Measurements from ENCODE around the gene TDRD1.
A peak's percentile ranks its signal among the peaks of the same experiment; 100 is the strongest.

Gene TDRD1

DNA sequence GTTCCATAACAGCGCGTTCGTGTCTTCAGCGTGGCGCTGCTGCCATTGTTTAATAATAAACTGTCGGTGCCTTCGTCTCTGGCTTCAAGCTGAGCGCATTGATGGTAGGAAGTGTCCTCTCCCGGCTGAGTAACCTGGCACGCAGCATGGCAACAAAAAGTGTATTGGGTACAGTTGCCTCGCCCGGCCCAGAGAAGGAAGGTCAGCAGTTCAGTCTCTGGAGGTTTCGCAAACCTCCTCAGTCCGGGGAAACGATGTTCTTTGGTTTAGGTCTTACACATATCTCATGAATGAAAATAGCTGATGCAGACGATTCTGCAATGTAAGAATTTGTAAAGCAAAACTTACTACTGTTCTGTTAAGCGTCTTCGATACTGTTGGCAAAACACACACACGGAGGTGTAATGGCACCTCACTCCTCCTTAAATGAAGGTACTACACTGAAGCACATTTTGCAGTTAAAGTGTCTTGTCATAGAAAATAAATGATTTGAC lies 4.4 kb upstream of the TDRD1 start:
- DNase-seq = peak; percentile 54

DNA sequence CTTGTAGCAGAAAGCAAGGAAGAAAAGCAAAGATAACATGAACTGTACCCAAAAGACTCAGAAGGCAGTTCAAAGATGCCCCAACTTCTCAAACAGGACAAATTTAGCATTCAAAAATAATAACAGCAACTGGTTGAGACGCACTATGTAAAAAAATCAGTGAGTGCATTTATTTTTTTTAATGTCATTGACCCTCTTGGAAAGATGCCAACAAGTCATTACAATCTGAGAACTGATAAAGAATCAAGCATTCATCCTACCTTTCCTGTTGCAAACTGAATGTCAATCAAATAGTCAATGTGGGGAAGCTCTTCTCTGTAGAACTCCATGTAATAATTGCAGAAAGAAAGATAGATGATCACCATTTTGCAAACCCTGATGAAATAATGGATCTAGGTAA lies 3.5 kb upstream of the TDRD1 start:
- no peak for DNase-seq

DNA sequence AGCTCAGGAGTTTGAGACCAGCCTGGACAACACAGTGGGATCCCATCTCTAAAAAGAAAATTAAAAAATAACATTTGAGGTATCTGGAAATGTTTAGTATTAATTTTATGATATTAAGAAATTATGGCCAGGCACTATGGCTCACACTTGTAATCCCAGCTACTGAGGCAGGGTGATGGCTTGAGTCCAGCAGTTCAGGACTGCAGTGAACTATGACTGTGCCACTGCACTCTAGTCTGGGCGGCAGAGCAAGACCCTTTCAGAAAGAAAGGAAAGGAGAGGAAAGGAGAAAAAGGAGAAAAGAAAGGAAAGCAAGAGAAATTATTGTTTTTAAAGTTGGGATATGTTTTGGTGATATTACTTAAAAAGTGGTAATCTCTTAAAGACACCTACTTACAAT lies 2.6 kb upstream of the TDRD1 start:
- DNase-seq = no peak

DNA sequence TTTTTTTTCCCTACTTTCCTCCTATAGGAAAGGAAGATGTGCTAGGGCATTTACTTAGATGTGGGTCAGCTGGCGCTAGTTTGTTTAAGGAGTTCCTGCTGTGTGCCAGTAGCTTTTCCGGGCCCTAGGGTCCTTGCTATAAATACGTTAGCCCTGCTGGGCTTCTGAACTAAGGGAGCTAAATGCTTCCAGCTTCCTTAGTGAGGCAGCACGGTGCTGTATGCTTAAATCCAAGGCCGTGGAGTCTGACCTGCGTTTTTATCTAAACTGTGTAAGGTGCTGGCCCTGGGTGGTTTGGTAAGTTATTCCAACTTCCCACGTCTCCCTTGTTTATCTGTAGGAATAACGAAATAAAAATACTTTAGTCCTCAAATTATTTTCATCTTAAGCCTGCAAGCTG lies 594 bp downstream of the TDRD1 start:
- DNase-seq = no peak

DNA sequence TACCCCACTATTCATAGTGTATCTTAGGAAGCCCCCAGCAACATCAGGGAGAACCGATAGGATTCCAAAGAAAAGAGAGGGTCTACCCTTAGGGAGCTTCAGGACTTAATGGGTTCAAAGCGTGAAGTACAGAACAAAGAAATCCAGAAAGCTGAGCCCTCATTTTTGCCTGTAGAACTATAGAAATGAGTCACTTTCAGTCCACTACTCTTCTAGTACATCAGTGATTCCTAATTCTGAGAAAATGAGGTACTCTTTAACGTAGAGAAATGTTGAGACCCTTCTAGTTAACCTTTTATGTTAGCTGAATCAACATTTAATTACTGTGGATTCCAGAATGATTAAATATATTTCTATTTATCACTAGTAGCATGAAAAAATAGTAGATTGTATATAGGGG lies 1.8 kb downstream of the TDRD1 start:
- DNase-seq = no peak

- no peak for DNase-seq
Measured at GRCh38 chr10:114181971-114182370, 2.8 kb downstream of the TDRD1 start.

DNA sequence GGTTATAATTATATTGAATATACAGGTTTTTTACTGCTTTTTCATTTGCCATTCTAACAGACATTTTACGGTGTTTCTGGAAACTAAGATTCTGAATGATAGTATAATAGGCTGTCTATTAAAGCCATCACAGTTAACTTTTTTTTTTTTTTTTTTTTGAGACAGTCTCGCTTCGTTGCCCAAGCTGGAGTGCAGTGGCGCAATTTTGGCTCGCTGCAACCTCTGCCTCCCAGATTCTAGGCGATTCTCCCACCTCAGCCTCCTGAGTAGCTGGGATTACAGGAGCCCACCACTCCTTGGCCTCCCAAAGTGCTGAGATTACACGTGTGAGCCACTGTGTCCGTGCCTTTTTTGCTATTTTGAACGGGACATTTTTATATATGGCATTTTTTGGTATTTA lies 4.4 kb downstream of the TDRD1 start:
- DNase-seq = no peak

DNA sequence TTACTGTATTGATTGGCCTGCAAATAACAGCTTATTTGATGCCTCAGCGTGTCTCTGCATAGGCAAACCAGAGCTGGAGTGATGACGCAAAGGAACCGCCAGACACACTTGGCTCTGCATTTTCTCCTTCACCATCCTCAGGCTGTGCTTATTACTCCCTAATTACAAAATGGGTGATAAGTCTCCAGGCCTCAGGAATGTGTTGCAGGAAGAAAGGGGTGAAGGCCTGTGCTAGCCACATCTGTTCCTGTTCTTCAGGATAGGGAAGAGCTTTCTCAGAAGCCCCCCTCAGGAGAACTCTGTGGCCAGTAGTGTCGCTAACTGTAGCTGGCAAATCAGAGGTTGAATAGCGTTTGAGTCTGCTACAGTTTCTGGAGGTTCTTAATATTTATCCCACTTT lies 5.1 kb downstream of the TDRD1 start:
- DNase-seq = no peak

DNA sequence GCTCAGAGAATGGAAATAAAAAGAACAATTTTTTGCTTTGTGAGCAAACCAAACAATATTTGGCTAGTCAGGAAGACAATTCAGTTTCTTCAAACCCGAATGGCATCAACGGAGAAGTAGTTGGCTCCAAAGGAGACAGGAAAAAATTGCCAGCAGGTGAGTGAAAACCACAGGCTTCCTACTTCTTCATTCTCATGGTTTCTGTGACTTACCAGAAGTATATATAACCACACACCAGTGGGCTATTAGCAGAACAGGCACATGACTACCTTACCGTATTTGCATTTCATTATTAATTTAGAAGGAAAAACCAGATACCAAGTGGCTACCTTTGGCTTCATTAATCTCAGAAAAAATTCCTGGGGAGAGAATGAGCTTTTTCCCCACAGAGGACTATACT lies 8.8 kb downstream of the TDRD1 start:
- DNase-seq = no peak

DNA sequence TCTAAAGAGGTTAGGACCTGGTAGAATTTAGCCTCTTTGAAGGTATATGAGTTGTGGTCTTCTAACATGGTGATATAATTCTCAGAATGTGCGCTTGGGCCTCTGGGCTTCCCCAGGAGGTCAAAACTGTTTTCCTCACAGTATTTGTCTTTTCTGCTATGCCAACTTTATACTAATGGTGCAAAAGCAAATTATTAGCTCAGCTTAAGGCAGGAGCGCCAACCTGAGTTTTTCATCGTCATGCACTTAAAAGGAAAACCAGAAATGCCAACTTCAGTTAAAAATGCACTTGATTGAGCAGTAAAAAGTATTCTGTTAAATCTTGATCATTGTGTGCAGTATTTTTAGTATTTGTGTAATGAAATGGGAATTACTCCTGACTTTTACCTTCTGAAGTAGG lies 9.7 kb downstream of the TDRD1 start:
- DNase-seq = no peak

GRCh38 chr10:114189700-114190099 lies 10.5 kb downstream of the TDRD1 start:
- no peak for DNase-seq

GRCh38 chr10:114195079-114195478 lies 15.9 kb downstream of the TDRD1 start:
- no peak for DNase-seq

DNA sequence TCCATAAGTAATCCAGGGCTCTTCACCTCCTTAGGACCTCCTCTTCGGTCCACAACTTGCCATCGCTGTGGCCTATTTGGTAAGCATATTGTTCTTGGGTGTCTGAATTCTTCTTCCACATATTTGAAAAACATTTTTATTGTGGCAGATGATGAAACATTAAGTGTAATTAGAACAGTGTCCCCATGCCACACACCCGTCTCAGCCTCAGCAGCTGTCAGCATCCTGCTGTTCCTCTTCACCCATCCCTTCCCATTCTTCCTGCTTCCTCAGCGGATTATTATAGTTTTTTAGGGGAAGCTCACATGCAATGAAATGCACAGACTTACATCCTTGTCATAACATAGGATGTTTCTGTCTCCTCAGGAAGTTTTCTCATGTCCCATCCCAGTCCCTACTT lies 20.1 kb downstream of the TDRD1 start:
- no peak for DNase-seq

DNA sequence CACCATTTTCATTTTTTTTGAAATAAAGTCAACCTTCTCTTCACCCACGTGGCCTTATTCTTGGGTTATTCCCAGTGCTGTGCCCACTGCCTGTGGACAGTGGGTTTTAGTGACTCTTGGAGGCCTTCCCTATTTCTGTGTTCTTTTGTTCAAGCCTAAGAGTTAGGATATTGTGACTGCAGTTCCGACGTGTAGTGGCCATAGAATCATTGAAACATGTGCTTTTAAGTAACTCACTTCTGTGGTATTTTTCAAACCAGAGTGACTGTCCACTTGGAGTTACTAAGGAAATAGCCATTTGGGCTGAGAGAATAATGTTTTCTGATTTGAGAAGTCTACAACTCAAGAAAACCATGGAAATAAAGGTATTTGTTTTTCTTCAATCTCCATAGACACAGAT lies 23.7 kb downstream of the TDRD1 start:
- no peak for DNase-seq

DNA sequence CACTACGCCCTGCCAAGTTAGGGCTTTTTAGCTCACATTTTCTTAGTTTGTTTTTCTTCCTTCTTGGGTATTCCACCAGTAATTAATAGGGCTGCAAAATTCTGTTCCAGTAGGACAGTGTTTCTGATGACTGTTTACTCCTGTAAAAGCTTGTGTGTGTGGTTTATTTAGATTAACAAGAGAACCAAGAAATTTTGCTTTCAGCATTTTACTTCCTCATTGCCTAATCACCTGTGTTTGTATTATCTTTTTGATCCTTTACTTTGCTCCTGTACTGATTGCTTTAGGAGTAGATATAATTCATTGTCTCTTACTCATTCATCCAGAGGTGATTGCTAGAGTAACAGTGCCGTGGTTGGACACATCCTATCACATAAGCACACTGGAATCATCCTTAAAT lies 27.7 kb downstream of the TDRD1 start:
- no peak for DNase-seq

GRCh38 chr10:114207349-114207748 lies 28.2 kb downstream of the TDRD1 start:
- no peak for DNase-seq

DNA sequence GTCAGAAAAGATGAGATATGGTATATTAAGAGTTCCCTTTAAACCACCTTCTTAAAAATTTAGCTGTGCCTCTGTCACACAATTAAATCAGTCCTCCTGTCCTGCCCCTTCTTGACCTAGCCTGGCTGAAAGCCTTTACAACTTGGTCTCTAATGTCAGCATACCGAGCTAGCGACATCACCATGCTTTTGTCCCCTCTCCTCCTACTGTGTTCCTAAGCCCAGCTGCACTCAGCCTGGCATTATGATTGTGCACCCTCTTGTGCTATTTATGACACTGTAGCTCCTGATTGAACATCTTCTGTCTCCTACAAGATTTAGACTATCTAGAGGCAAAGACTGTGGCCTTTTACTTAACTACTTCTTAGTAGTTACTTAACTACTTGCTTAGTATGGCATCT lies 29.2 kb downstream of the TDRD1 start:
- DNase-seq = no peak

GRCh38 chr10:114212153-114212552 lies 33.0 kb downstream of the TDRD1 start:
- DNase-seq = no peak

- no peak for DNase-seq
Measured at GRCh38 chr10:114215033-114215432, 35.9 kb downstream of the TDRD1 start.

DNA sequence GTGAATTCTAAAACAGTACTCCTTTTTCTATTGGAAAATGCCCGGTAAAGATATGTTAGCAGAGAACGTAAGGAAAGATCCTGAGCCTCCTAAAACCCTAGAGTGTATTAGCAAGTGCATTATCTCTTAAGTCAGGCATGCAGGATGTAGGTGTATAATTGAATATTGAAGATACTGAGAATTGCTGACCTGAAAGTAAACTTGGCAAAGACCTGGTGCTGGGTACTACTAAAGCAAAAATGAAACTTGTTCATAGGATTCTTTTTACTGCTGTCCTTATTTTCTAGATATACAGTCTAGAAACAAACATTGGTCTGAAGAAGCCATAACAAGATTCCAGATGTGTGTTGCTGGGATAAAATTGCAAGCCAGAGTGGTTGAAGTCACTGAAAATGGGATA lies 41.1 kb downstream of the TDRD1 start:
- DNase-seq = no peak

DNA sequence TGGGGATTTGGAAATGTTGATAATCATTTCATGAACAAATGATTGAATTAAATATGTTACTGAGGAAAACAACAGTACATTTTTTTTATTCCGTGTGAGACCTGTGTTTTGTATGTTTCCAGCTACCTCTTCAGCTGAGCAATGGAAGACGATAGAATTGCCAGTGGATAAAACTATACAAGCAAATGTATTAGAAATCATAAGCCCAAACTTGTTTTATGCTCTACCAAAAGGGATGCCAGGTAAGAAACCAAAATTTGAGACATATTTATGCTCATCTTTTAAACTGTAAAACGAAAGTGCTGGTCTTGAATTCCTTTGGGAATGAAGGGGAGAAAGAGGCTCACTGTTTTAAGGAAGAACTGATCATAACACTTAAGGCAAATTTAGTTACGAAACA lies 42.1 kb downstream of the TDRD1 start:
- no peak for DNase-seq

DNA sequence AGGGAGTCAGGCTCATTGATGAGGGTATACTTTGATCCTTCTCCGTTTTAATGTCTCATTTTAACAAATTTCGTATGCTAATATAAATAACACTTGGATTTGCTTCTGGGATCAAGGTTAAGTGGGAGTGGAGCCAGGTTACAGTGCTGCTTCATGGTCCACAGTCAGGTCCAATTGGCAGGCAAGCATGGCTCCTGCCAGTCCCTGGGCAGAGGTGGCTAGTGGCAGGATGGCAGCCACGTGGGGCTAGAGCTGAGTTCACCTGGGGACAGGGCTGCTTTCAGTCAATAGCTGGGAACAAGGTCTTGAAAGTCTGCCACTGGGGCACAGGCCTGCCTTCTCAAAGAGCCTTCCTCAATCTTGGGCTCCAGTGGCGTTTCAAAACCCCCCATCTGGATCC lies 43.9 kb downstream of the TDRD1 start:
- DNase-seq = no peak

DNA sequence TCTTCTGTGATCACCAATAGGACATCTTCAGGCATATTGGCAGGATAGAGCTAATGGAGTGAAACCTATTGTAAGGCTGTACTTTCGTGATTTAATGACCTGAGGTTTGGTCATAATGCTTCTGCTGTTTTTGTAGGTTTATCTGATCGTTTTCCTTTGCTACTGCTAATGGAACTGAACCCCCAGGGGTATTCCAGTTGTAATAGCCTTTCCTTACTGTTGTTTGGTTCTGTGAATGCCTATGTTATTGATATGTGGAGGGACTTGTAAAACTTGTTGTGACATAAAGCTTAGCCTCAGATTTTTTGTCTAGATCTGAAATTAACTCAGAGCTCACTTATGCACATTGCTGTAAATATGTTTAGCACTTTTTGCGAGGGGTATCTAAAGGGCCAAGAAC lies 49.0 kb downstream of the TDRD1 start:
- no peak for DNase-seq

DNA sequence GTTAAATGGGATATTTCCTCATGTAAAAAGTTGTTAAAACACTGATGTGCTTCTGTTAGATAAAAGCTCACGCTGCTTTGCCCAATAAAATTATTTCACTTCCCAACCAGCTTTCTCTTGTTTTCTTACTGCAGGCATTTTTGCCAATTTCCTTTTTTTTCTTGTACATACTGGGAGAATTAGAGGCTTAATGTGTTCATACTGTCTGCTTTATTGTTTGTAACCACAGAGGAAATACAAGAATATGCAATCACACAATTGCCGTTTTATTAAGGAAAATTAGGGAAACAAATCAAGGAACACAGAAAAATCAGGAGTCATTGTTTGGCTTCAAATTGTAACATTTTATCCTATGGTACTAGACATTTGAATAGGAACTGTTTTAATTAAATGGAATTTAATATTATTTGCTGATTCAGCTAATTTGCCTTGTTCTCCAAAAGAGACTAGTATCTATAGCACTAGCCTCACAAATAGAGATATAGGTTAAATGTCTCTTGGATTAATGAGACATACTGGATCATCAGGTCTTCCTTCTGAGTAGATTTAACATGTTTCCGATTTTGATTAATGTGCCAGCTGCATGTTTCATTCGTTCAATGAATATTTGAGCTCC lies 53.5 kb downstream of the TDRD1 start:
- DNase-seq = no peak

- no peak for DNase-seq
Measured at GRCh38 chr10:114233482-114233881, 54.3 kb downstream of the TDRD1 start.

GRCh38 chr10:114234132-114234531 lies 55.0 kb downstream of the TDRD1 start:
- no peak for DNase-seq

Measured in GF-D8 (cell line).